ENCODE results near the gene IGSF22.

Gene IGSF22

DNA sequence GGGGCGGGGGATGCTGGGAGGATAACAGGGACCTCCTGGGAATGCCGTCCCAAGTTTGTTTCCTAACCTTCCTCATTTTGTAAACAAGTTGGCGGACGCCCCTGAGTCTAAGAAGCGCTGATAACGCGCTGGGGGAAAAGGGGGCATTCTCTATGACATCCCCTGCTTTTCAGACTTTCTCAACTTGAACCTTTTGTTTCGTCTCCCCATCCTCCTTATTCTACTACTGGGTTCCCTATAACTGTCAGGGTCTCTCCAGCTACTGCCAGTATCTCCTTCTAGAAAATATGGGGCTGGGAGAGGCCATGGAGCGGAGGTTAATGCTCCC is 26.8 kb downstream of the IGSF22 start:
- H3K36me3 ChIP-seq (ENCODE audit: low read depth): no peaks in the 10 kb centered on the region
- TF ChIP-seq, protein P1, sequence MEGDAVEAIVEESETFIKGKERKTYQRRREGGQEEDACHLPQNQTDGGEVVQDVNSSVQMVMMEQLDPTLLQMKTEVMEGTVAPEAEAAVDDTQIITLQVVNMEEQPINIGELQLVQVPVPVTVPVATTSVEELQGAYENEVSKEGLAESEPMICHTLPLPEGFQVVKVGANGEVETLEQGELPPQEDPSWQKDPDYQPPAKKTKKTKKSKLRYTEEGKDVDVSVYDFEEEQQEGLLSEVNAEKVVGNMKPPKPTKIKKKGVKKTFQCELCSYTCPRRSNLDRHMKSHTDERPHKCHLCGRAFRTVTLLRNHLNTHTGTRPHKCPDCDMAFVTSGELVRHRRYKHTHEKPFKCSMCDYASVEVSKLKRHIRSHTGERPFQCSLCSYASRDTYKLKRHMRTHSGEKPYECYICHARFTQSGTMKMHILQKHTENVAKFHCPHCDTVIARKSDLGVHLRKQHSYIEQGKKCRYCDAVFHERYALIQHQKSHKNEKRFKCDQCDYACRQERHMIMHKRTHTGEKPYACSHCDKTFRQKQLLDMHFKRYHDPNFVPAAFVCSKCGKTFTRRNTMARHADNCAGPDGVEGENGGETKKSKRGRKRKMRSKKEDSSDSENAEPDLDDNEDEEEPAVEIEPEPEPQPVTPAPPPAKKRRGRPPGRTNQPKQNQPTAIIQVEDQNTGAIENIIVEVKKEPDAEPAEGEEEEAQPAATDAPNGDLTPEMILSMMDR (IDR thresholded peaks at IDR 0.05; ENCODE audit: poor library complexity, severe bottlenecking): no peak
- peak overlapping the region; percentile 55 for H3K4me3 ChIP-seq (ENCODE audit: severe bottlenecking)
- ATAC-seq (ENCODE audit: low read depth) (no peak), DNase-seq (ENCODE audit: low spot score) (no peak)
- H3K27me3 ChIP-seq (ENCODE audit: insufficient read depth, poor library complexity, severe bottlenecking): no peaks in the 10 kb centered on the region
- H3K4me1 ChIP-seq (ENCODE audit: insufficient read depth, poor library complexity, severe bottlenecking): no peaks in the 10 kb centered on the region
- no peak overlapping the region for H3K27ac ChIP-seq (ENCODE audit: poor library complexity, severe bottlenecking)
- H3K9me3 ChIP-seq (ENCODE audit: severe bottlenecking): no peaks in the 10 kb centered on the region

DNA sequence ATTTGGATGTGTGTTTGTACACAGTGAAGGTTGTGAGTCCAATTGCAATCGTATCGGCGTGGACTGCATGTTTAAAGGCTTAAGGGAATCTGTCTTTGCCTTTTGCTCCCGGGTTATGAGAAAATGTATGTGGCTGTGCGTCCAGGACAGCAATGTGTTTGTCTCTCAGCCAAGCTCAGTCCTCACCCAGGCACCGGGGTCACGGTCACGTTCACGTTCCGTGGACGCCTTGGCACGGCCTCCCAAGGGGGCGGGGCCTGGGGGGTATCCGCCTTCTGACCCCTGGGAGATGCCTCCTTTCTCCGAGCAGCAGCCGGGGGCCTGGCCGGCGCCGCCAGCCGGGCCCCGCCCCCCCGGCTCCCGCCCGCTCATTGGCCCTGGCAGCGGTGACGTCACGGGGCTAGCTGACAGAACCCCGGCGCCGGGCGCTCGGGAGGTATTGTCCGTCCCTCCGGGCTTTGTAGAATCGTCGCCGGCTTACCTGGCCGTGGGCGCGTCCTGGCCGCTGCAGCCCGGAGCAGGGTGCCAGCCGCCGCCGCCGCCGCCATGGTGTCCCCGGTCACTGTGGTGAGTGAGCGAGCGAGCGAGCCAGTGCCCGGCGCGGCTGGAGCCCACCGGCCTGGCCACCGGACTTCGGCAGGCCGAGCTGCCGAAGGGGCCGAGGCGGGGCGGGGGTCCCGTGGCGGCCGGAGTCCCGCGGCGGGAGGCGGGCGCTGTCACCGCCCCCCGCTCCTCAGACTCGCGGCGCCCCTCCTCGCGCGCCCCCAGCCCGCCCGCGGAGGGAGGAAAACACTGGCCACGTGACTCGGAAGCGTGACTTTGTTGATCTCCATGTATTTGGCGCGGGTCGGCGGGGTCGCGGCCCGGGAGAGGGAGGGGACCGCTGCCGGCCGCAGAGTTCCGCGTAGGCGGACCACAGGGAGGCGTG is 27.4 kb downstream of the IGSF22 start, which contains the start of gene TMEM86A:
Gene TMEM86A, plus strand, starts transcription at position 439 of the 928 bp plus-strand sequence. Its CDS starts 108 bp downstream, at position 547.
- DNase-seq (ENCODE audit: low spot score) (peak; percentile 84), ATAC-seq (ENCODE audit: low read depth) (peak; percentile 87)
- Histone ChIP-seq H3K4me1 (ENCODE audit: insufficient read depth, poor library complexity, severe bottlenecking) (no peaks in the 10 kb centered on the region), H3K27me3 (ENCODE audit: insufficient read depth, poor library complexity, severe bottlenecking) (no peaks in the 10 kb centered on the region), H3K27ac (ENCODE audit: poor library complexity, severe bottlenecking) (no peak within 1 kb of the TSS), H3K9me3 (ENCODE audit: severe bottlenecking) (no peaks in the 10 kb centered on the region), H3K36me3 (ENCODE audit: low read depth) (no peaks in the 10 kb centered on the region), H3K4me3 (ENCODE audit: severe bottlenecking) (peak within 1 kb of the TSS; percentile 55)
- TF ChIP-seq, protein P1 (IDR thresholded peaks at IDR 0.05; ENCODE audit: poor library complexity, severe bottlenecking): no peak

DNA sequence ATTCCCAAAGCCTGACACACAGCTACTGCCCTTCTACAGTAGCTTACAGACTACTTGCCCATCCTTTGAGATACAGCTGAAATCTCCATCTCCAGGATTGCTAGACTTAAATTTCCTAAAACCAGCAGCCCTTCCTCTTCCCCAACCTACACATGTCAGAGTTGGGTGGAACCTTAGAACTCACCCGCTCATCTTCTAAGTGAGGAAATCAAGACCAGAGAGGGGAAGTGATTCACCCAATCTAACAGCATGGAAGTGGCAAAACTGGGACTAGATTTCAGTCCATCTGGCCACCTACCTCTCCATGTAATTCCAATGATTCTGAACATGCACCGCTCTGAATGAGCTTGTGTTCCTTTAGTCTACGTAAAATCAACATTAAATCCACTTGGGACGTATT is 28.4 kb downstream of the IGSF22 start:
- Histone ChIP-seq H3K27ac (ENCODE audit: poor library complexity, severe bottlenecking) (no peak overlapping the region), H3K4me1 (ENCODE audit: insufficient read depth, poor library complexity, severe bottlenecking) (no peaks in the 10 kb centered on the region), H3K9me3 (ENCODE audit: severe bottlenecking) (no peaks in the 10 kb centered on the region), H3K4me3 (ENCODE audit: severe bottlenecking) (no peak overlapping the region), H3K27me3 (ENCODE audit: insufficient read depth, poor library complexity, severe bottlenecking) (no peaks in the 10 kb centered on the region), H3K36me3 (ENCODE audit: low read depth) (no peaks in the 10 kb centered on the region)
- ATAC-seq (ENCODE audit: low read depth) (no peak), DNase-seq (ENCODE audit: low spot score) (no peak)
- TF ChIP-seq, protein P1 (IDR thresholded peaks at IDR 0.05; ENCODE audit: poor library complexity, severe bottlenecking): no peak

DNA sequence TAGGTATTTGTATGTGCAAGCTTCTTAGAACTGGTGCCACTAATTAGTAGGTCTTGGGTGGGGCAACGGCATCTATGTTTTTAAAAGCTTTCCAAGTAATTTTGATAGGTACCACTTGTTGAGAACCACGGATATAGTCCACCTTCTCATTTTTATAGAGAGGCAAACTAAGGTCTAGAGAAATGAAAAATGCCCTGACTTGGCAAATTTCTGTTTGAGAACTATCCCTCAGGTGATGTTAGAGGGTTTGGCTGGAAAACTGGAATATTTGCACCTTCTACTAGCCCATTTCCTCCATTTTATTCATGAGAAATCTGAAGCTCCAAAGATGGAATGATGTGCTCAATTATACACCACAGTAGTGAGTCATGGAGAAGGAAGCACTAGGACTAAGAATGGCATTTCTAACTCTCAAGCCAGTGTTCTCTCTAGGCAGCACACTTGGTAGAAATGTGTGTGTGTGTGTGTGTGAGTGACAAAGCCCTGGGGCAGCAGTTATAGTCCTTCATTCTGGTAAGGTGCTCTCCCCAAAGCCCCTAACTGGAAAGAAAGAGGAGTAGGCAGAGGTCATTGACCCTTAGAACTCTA is 29.3 kb downstream of the IGSF22 start:
- no peak overlapping the region for H3K4me3 ChIP-seq (ENCODE audit: severe bottlenecking)
- H3K9me3 ChIP-seq (ENCODE audit: severe bottlenecking): no peaks in the 10 kb centered on the region
- no peak overlapping the region for H3K27ac ChIP-seq (ENCODE audit: poor library complexity, severe bottlenecking)
- no peaks in the 10 kb centered on the region for H3K36me3 ChIP-seq (ENCODE audit: low read depth)
- DNase-seq (ENCODE audit: low spot score) (no peak), ATAC-seq (ENCODE audit: low read depth) (no peak)
- TF ChIP-seq, protein P1 (IDR thresholded peaks at IDR 0.05; ENCODE audit: poor library complexity, severe bottlenecking): no peak
- no peaks in the 10 kb centered on the region for H3K27me3 ChIP-seq (ENCODE audit: insufficient read depth, poor library complexity, severe bottlenecking)
- H3K4me1 ChIP-seq (ENCODE audit: insufficient read depth, poor library complexity, severe bottlenecking): no peaks in the 10 kb centered on the region
